Thyroid gland (tissue), 4 donors: ENCODE results near the gene RNASEH2B. TPM values are rescaled to one million over a fixed set of nuclear protein-coding genes. Genes with fewer than 3 reads are reported as not detected.

ENCODE experiments used
- DNase-seq, 2 donors: peaks; one replicate each; pipeline ENCODE4 v3.0.0-alpha.2; 2019
- H3K27ac ChIP-seq, 3 donors: fragments of 200-600 bp; sonication (generic); 1 replicate in 2 of 3; 2 replicates in 1 of 3; pipeline ENCODE4 v1.5.1; 2016 to 2019; ENCODE audit warnings: mild to moderate bottlenecking in 1 of 3, moderate library complexity in 1 of 3
- H3K27me3 ChIP-seq: fragments of 200-600 bp; sonication (generic); one replicate; pipeline ENCODE4 v1.5.1; 2019
- H3K36me3 ChIP-seq, 2 donors: fragments of 200-600 bp; sonication (generic); one replicate each; pipeline ENCODE4 v1.5.1; 2016 to 2019
- H3K4me1 ChIP-seq, 2 donors: fragments of 200-600 bp; sonication (generic); one replicate each; pipeline ENCODE4 v1.5.1; 2017 to 2019
- H3K4me3 ChIP-seq, 3 donors: fragments of 200-600 bp; sonication (generic); replicated peaks in 1 of 3; 1 replicate in 2 of 3; 2 replicates in 1 of 3; pipeline ENCODE4 v1.5.1; 2016; ENCODE audit warnings: mild to moderate bottlenecking in 1 of 3
- H3K9me3 ChIP-seq: fragments of 200-600 bp; sonication (generic); one replicate; pipeline ENCODE4 v1.5.1; 2017
- CTCF ChIP-seq, 6 experiments: fragments of 200-600 bp in 3 of 6; fragments of 450-650 bp in 3 of 6; sonication (generic) in 3 of 6; IDR thresholded peaks; one replicate each; pipeline ENCODE4 v1.5.1; 2016 to 2019; ENCODE audit warnings: antibody characterized with exemption in 6 of 6, mild to moderate bottlenecking in 2 of 6, inconsistent platforms in 1 of 6, moderate library complexity in 1 of 6
- POLR2A ChIP-seq, 2 donors: fragments of 450-650 bp; IDR thresholded peaks; one replicate each; pipeline ENCODE4 v1.6.1; 2017; ENCODE audit warnings: antibody characterized with exemption in 2 of 2, mild to moderate bottlenecking in 2 of 2, moderate library complexity in 1 of 2
- WGBS, 2 donors: methylation state at CpG; one replicate each; pipeline ENCODE4 v1.1.5; 2017; 5-methylcytosine and 5-hydroxymethylcytosine counted together
- intact Hi-C: fragments of 100-400 bp; cut with DNase I; formaldehyde crosslinking; loops from one replicate; pipeline ENCODE4 v1.15.1; 2023
- total RNA-seq, 4 donors: library from RNA; depleted of rRNA; stranded (reverse); fragments of >200 nt; gene quantifications; one replicate each; pipeline ENCODE4 v1.2.3, GENCODE V29; 2016

Gene RNASEH2B
- total RNA-seq, 4 donors from 2014 or later = 51.5 to 116 (median 79.8) TPM

GRCh38 chr13:50948601-50949000 lies 39.0 kb downstream of the RNASEH2B start:
- no peak overlapping the region for H3K4me3 ChIP-seq
- H3K4me1 ChIP-seq = peaks cover 0 to 15% of the 10 kb centered on the region in 2 donors
- H3K9me3 ChIP-seq = no peaks in the 10 kb centered on the region
- no peaks in the 10 kb centered on the region for H3K27me3 ChIP-seq
- H3K36me3 ChIP-seq = peaks cover 2 to 5% of the 10 kb centered on the region in 2 donors
- no peak for TF ChIP-seq CTCF (IDR thresholded peaks at IDR 0.05)
- no peak for TF ChIP-seq POLR2A (IDR thresholded peaks at IDR 0.05)
- intact Hi-C loops = no loop called here
- peak overlapping the region in 2 of 3 donors; percentile 41 to 50 for H3K27ac ChIP-seq
- 86 to 88% methylated on average over 1 of the region's 1 CpG for WGBS, 2 donors
- DNase-seq = no peak

GRCh38 chr13:50950849-50951248 lies 41.3 kb downstream of the RNASEH2B start:
- WGBS, 2 donors = 58 to 72% methylated on average over 3 of the region's 3 CpGs
- TF ChIP-seq POLR2A (IDR thresholded peaks at IDR 0.05) = no peak
- no peak for TF ChIP-seq CTCF (IDR thresholded peaks at IDR 0.05)
- Histone ChIP-seq H3K27me3 (no peaks in the 10 kb centered on the region), H3K9me3 (no peaks in the 10 kb centered on the region), H3K4me3 (no peak overlapping the region), H3K4me1 (peaks cover 0 to 15% of the 10 kb centered on the region in 2 donors), H3K36me3 (peaks cover 0 to 5% of the 10 kb centered on the region in 2 donors), H3K27ac (no peak overlapping the region)
- intact Hi-C loops = no loop called here
- DNase-seq = no peak

- intact Hi-C loops = no loop called here
These were observed 41.8 kb downstream of the RNASEH2B start for GRCh38 chr13:50951366-50951765.

GRCh38 chr13:50955241-50955640 lies 45.6 kb downstream of the RNASEH2B start:
- WGBS, 2 donors = 93 to 97% methylated on average over 4 of the region's 4 CpGs
- TF ChIP-seq CTCF (IDR thresholded peaks at IDR 0.05) = no peak
- no peak for TF ChIP-seq POLR2A (IDR thresholded peaks at IDR 0.05)
- H3K4me1 ChIP-seq = no peaks in the 10 kb centered on the region
- no peaks in the 10 kb centered on the region for H3K27me3 ChIP-seq
- no peak for DNase-seq
- no peaks in the 10 kb centered on the region for H3K9me3 ChIP-seq
- intact Hi-C loops = no loop called here
- H3K36me3 ChIP-seq = peaks cover 0 to 1% of the 10 kb centered on the region in 2 donors
- no peak overlapping the region for H3K27ac ChIP-seq
- H3K4me3 ChIP-seq = no peak overlapping the region

More at GRCh38 chr13:50951366-50951765, 41.8 kb downstream of the RNASEH2B start:
- H3K27ac ChIP-seq = no peak overlapping the region
- H3K27me3 ChIP-seq = no peaks in the 10 kb centered on the region
- TF ChIP-seq CTCF (IDR thresholded peaks at IDR 0.05) = no peak
- no peak for TF ChIP-seq POLR2A (IDR thresholded peaks at IDR 0.05)
- no peaks in the 10 kb centered on the region for H3K9me3 ChIP-seq
- DNase-seq = no peak
- peaks cover 0 to 5% of the 10 kb centered on the region in 2 donors for H3K36me3 ChIP-seq
- no peak overlapping the region for H3K4me3 ChIP-seq
- 75 to 82% methylated on average over 3 of the region's 3 CpGs for WGBS, 2 donors
- H3K4me1 ChIP-seq = peaks cover 0 to 15% of the 10 kb centered on the region in 2 donors

- 97 to 100% methylated on average over 1 of the region's 1 CpG for WGBS, 2 donors
- no peaks in the 10 kb centered on the region for H3K4me1 ChIP-seq
- no peak for DNase-seq
- no peak overlapping the region for H3K4me3 ChIP-seq
- intact Hi-C loops = no loop called here
- H3K27me3 ChIP-seq = no peaks in the 10 kb centered on the region
- H3K27ac ChIP-seq = no peak overlapping the region
- H3K9me3 ChIP-seq = no peaks in the 10 kb centered on the region
- TF ChIP-seq CTCF (IDR thresholded peaks at IDR 0.05) (no peak), POLR2A (IDR thresholded peaks at IDR 0.05) (no peak)
- H3K36me3 ChIP-seq = no peaks in the 10 kb centered on the region
These were observed 46.2 kb downstream of the RNASEH2B start for GRCh38 chr13:50955798-50956197.
